Measurements from ENCODE around the gene OR4N2.
"Not testable (repeated sequence)": the region's sequence is repeated elsewhere in the genome, so short reads cannot be mapped to it uniquely, and the experiment has no call there.

DNA sequence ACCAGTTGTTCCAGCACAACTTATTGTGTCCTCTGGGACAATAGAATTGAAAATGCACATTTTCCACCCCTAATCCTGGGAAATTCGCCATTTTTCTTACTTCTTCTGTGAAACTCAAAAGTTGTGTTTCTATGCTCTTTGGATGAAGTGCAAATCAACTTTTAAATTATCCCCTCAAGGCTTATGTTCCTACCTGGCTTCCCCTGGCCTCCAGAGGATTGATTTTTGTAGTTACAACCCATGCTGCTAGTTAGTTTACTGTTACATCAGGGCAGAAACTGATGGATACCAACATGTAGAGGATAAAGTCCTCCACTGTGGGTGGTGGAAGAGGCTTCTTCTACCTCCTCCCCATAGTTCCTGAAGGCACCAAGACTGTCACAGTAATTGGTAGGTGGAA lies 30.4 kb upstream of the OR4N2 start, which contains the start of gene OR4M1:
- not testable (repeated sequence) for TF ChIP-seq SUZ12 (IDR thresholded peaks at IDR 0.05); L3MBTL2 (conservative IDR thresholded peaks at IDR 0.05); ELF4 (IDR thresholded peaks at IDR 0.05); LEF1 (IDR thresholded peaks at IDR 0.05; ENCODE audit: borderline replicate concordance); TARDBP (IDR thresholded peaks at IDR 0.05); FOXM1 (IDR thresholded peaks at IDR 0.05; ENCODE audit: borderline replicate concordance); FOXA1 (IDR thresholded peaks at IDR 0.05); BHLHE40 (IDR thresholded peaks at IDR 0.05; ENCODE audit: borderline replicate concordance); SP1 (IDR thresholded peaks at IDR 0.05); ZNF384 (IDR thresholded peaks at IDR 0.05); NFRKB (IDR thresholded peaks at IDR 0.05); ARNT (IDR thresholded peaks at IDR 0.05)
- TF ChIP-seq, protein P1, sequence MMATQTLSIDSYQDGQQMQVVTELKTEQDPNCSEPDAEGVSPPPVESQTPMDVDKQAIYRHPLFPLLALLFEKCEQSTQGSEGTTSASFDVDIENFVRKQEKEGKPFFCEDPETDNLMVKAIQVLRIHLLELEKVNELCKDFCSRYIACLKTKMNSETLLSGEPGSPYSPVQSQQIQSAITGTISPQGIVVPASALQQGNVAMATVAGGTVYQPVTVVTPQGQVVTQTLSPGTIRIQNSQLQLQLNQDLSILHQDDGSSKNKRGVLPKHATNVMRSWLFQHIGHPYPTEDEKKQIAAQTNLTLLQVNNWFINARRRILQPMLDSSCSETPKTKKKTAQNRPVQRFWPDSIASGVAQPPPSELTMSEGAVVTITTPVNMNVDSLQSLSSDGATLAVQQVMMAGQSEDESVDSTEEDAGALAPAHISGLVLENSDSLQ (IDR thresholded peaks at IDR 0.05), result not testable (repeated sequence)

Data from HEK293T (cell line).